GM21447 (cell line): ENCODE measurements around the gene ACACB.
"Not testable (repeated sequence)": the region's sequence is repeated elsewhere in the genome, so short reads cannot be mapped to it uniquely, and the experiment has no call there.

Experiments
- ATAC-seq: cut with Tn5 transposase; IDR thresholded peaks from one replicate; pipeline ENCODE4 v1.9.1; 2021; ENCODE audit not compliant: unreplicated experiment

The ACACB gene

GRCh38 chr12:109139360-109139759 lies 23.0 kb downstream of the ACACB start:
- no peak for ATAC-seq

- no peak for ATAC-seq
Observed at GRCh38 chr12:109139791-109140190, 23.4 kb downstream of the ACACB start.

GRCh38 chr12:109140560-109140959 lies 24.2 kb downstream of the ACACB start:
- ATAC-seq: no peak

- no peak for ATAC-seq
Observed at GRCh38 chr12:109144224-109144623, 27.8 kb downstream of the ACACB start.

GRCh38 chr12:109147126-109147525 lies 30.7 kb downstream of the ACACB start:
- ATAC-seq: not testable (repeated sequence)

GRCh38 chr12:109147954-109148353 lies 31.6 kb downstream of the ACACB start:
- no peak for ATAC-seq

- no peak for ATAC-seq
Observed at GRCh38 chr12:109150124-109150640, 33.8 kb downstream of the ACACB start.

GRCh38 chr12:109151457-109151856 lies 35.1 kb downstream of the ACACB start:
- ATAC-seq: no peak

- ATAC-seq: no peak
Observed at GRCh38 chr12:109153821-109154441, 37.5 kb downstream of the ACACB start.

- peak; percentile 78 for ATAC-seq
Observed at GRCh38 chr12:109154451-109155438, 38.4 kb downstream of the ACACB start.

GRCh38 chr12:109156036-109156435 lies 39.6 kb downstream of the ACACB start:
- no peak for ATAC-seq

GRCh38 chr12:109156586-109156985 lies 40.2 kb downstream of the ACACB start:
- ATAC-seq: no peak

- ATAC-seq: no peak
Observed at GRCh38 chr12:109157986-109158385, 41.6 kb downstream of the ACACB start.

- ATAC-seq: no peak
Observed at GRCh38 chr12:109160433-109160832, 44.0 kb downstream of the ACACB start.

- ATAC-seq: no peak
Observed at GRCh38 chr12:109160873-109161272, 44.5 kb downstream of the ACACB start.

- no peak for ATAC-seq
Observed at GRCh38 chr12:109162551-109162950, 46.2 kb downstream of the ACACB start.

- no peak for ATAC-seq
Observed at GRCh38 chr12:109163167-109163566, 46.8 kb downstream of the ACACB start.

- no peak for ATAC-seq
Observed at GRCh38 chr12:109165599-109165998, 49.2 kb downstream of the ACACB start.

GRCh38 chr12:109166371-109166770 lies 50.0 kb downstream of the ACACB start:
- no peak for ATAC-seq

GRCh38 chr12:109167781-109168180 lies 51.4 kb downstream of the ACACB start:
- no peak for ATAC-seq

GRCh38 chr12:109169262-109169661 lies 52.9 kb downstream of the ACACB start:
- ATAC-seq: no peak

- no peak for ATAC-seq
Observed at GRCh38 chr12:109169686-109170085, 53.3 kb downstream of the ACACB start.
